GM23338 (cell line): ENCODE measurements around the gene PTPRN2. TPM values are rescaled to one million over a fixed set of nuclear protein-coding genes. Genes with fewer than 3 reads are reported as not detected.

Experiments
- ATAC-seq: fragments of 200-7000 bp; cut with Tn5 transposase; 3 replicates; pipeline ENCODE4 v1.9.1; 2020
- DNase-seq: peaks from one replicate; pipeline ENCODE4 v3.0.0-alpha.2; 2015; ENCODE audit warnings: low spot score
- H2AFZ ChIP-seq: fragments of 200-600 bp; sonication (generic); 2 replicates; pipeline ENCODE4 v1.8.0; 2016; ENCODE audit warnings: antibody characterized with exemption, mild to moderate bottlenecking, moderate library complexity
- H3F3A ChIP-seq: fragments of 200-600 bp; sonication (generic); replicated peaks from 2 replicates; pipeline ENCODE4 v1.8.0; 2017; ENCODE audit warnings: antibody characterized with exemption, mixed run types, low read depth
- H3K27ac ChIP-seq: fragments of 200-600 bp; sonication (generic); 2 replicates; pipeline ENCODE4 v1.6.1; 2016; ENCODE audit warnings: low read depth
- H3K27me3 ChIP-seq: fragments of 200-600 bp; sonication (generic); 2 replicates; pipeline ENCODE4 v1.8.0; 2016; ENCODE audit warnings: mild to moderate bottlenecking, mixed run types, moderate library complexity; ENCODE audit not compliant: insufficient read depth
- H3K36me3 ChIP-seq: fragments of 200-600 bp; sonication (generic); 2 replicates; pipeline ENCODE4 v1.8.0; 2016; ENCODE audit warnings: mild to moderate bottlenecking; ENCODE audit not compliant: insufficient read depth
- H3K4me1 ChIP-seq: fragments of 200-600 bp; sonication (generic); 2 replicates; pipeline ENCODE4 v1.8.0; 2016; ENCODE audit warnings: mild to moderate bottlenecking, moderate library complexity; ENCODE audit not compliant: insufficient read depth
- H3K4me2 ChIP-seq: fragments of 200-600 bp; sonication (generic); 2 replicates; pipeline ENCODE4 v1.7.1; 2017; ENCODE audit warnings: mixed run types
- H3K4me3 ChIP-seq: fragments of 200-600 bp; sonication (generic); 2 replicates; pipeline ENCODE4 v1.6.1; 2016; ENCODE audit warnings: mixed run types
- H3K79me2 ChIP-seq: fragments of 200-600 bp; sonication (generic); replicated peaks from 2 replicates; pipeline ENCODE4 v1.8.0; 2017; ENCODE audit warnings: mild to moderate bottlenecking; ENCODE audit not compliant: insufficient read depth
- H3K9me2 ChIP-seq: fragments of 200-600 bp; sonication (generic); 2 replicates; pipeline ENCODE4 v1.8.0; 2017; ENCODE audit not compliant: insufficient read depth
- H4K20me1 ChIP-seq: fragments of 200-600 bp; sonication (generic); replicated peaks from 2 replicates; pipeline ENCODE4 v1.8.0; 2017; ENCODE audit warnings: mild to moderate bottlenecking; ENCODE audit not compliant: insufficient read depth
- H3K27ac Mint-ChIP-seq: 2 replicates; pipeline ENCODE4 v1.8.0; 2020; ENCODE audit warnings: inconsistent platforms, mild to moderate bottlenecking, moderate library complexity, mixed read lengths
- H3K27me3 Mint-ChIP-seq: 3 replicates; pipeline ENCODE4 v1.8.0; 2022; ENCODE audit warnings: low read depth, mild to moderate bottlenecking, moderate library complexity, mixed read lengths, inconsistent platforms; ENCODE audit not compliant: insufficient read depth, poor library complexity
- H3K36me3 Mint-ChIP-seq: 3 replicates; pipeline ENCODE4 v1.8.0; 2021; ENCODE audit warnings: low read depth, mild to moderate bottlenecking, inconsistent platforms, moderate library complexity, mixed read lengths
- H3K4me1 Mint-ChIP-seq: 3 replicates; pipeline ENCODE4 v1.8.0; 2020; ENCODE audit warnings: mild to moderate bottlenecking, inconsistent platforms, mixed read lengths
- H3K4me3 Mint-ChIP-seq: 3 replicates; pipeline ENCODE4 v1.8.0; 2021; ENCODE audit warnings: moderate library complexity, mild to moderate bottlenecking, inconsistent platforms, mixed read lengths
- H3K9me3 Mint-ChIP-seq: 3 replicates; pipeline ENCODE4 v1.8.0; 2020; ENCODE audit warnings: moderate library complexity, mild to moderate bottlenecking, inconsistent platforms, mixed read lengths
- CREB1 ChIP-seq: fragments of 250-450 bp; sonication (Bioruptor Pico); IDR thresholded peaks from 2 replicates; pipeline ENCODE4 v1.5.0; 2020; ENCODE audit warnings: low read depth, mild to moderate bottlenecking, moderate library complexity
- CTCF ChIP-seq, 2 experiments: fragments of 200-600 bp in 1 of 2; sonication (generic) in 1 of 2; conservative IDR thresholded peaks; 2 replicates each; pipeline versions ENCODE4 v1.5.1 to v1.6.1; 2016 to 2017; ENCODE audit warnings: antibody characterized with exemption in 2 of 2, low read depth in 2 of 2, mild to moderate bottlenecking in 2 of 2, moderate library complexity in 1 of 2
- EZH2 ChIP-seq: fragments of 200-600 bp; sonication (generic); IDR thresholded peaks from one replicate; pipeline ENCODE4 v1.8.0; 2017; ENCODE audit warnings: antibody characterized with exemption, mild to moderate bottlenecking, low read depth; ENCODE audit not compliant: unreplicated experiment
- EZH2phosphoT487 ChIP-seq: fragments of 200-600 bp; sonication (generic); IDR thresholded peaks from one replicate; pipeline ENCODE4 v1.8.1; 2018; ENCODE audit warnings: antibody characterized with exemption; ENCODE audit not compliant: unreplicated experiment
- JUNB ChIP-seq: IDR thresholded peaks from one replicate; pipeline ENCODE4 v1.6.1; 2016; ENCODE audit warnings: antibody characterized with exemption; ENCODE audit not compliant: unreplicated experiment
- NANOG ChIP-seq: IDR thresholded peaks from 2 replicates; pipeline ENCODE4 v1.6.1; 2016; ENCODE audit warnings: antibody characterized with exemption, borderline replicate concordance
- POLR2AphosphoS5 ChIP-seq: IDR thresholded peaks from 2 replicates; pipeline ENCODE4 v1.6.1; 2016; ENCODE audit warnings: antibody characterized with exemption, low read depth
- STAT1 ChIP-seq: IDR thresholded peaks from one replicate; pipeline ENCODE4 v1.6.1; 2016; ENCODE audit warnings: antibody characterized with exemption; ENCODE audit not compliant: unreplicated experiment
- ZNF114 ChIP-seq: fragments of 250-450 bp; sonication (Bioruptor Pico); IDR thresholded peaks from 2 replicates; pipeline ENCODE4 v1.5.0; 2020; ENCODE audit warnings: mild to moderate bottlenecking, moderate library complexity
- ZNF331 ChIP-seq: fragments of 250-450 bp; sonication (Bioruptor Pico); IDR thresholded peaks from 2 replicates; pipeline ENCODE4 v1.5.0; 2020; ENCODE audit warnings: low read depth, mild to moderate bottlenecking, moderate library complexity
- polyA plus RNA-seq: library from polyadenylated mRNA; unstranded; fragments of >200 nt; fragmentation: Nextera tagmentation; extraction: Ambion mirVana; gene quantifications from 2 replicates; pipeline ENCODE4 v1.2.1, GENCODE V29; 2016
- total RNA-seq: library from RNA; depleted of rRNA; stranded (reverse); fragments of >200 nt; shearing (Covaris generic); gene quantifications from 2 replicates; pipeline ENCODE4 v1.2.3, GENCODE V29; 2014
- TF ChIP-seq, protein P1 (sequence below): IDR thresholded peaks from 2 replicates; pipeline ENCODE4 v1.6.1; 2016; ENCODE audit warnings: antibody characterized with exemption
- TF ChIP-seq, protein P2 (sequence below): fragments of 250-450 bp; sonication (Bioruptor Pico); IDR thresholded peaks from 2 replicates; pipeline ENCODE4 v1.5.0; 2020; ENCODE audit warnings: mild to moderate bottlenecking, moderate library complexity
- TF ChIP-seq, protein P3 (sequence below): IDR thresholded peaks from one replicate; pipeline ENCODE4 v1.6.1; 2018; ENCODE audit warnings: antibody characterized with exemption; ENCODE audit not compliant: unreplicated experiment

PTPRN2 gene
- total and polyA plus RNA-seq, 2 experiments from 2014 or later: 0.87 to 4.0 TPM

DNA sequence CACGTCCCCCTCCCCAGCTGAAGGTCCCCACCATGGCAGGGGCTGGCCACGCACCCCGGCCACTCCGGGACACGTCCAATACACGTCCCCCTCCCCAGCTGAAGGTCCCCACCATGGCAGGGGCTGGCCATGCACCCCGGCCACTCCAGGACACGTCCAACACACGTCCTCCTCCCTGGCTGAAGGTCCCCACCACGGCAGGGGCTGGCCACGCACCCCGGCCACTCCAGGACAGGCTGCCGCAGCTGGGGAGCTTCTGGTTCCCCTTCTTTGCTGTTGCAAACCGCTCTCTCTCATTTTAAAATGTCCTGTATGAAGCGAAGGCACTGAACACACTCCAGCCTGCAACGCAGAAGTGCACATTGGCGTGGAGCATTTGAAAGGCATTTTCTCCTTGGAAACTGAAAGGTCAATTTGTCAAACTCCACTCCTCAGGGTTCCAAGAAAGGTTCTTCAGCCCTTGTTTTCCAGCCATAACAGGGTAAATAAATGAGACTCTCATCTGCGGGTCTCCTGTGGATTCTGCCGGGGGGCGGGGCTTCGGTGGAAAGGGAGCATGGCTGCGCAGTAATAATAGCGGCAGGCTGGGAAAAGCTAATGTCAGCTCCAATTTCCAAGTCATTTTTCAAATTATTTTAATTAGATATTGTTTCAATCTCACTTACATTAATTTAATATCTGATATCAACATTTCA, 670.5 kb downstream of the PTPRN2 start:
- peaks cover 3% of the 10 kb centered on the region for H3K27me3 Mint-ChIP-seq
- H3K27ac Mint-ChIP-seq: no peak overlapping the region
- Histone ChIP-seq H4K20me1 (no peaks in the 10 kb centered on the region), H3K4me1 (no peaks in the 10 kb centered on the region), H3K79me2 (no peaks in the 10 kb centered on the region), H2AFZ (no peak overlapping the region), H3K4me3 (no peak overlapping the region), H3K36me3 (peaks cover 12% of the 10 kb centered on the region; the same call in 1 of the 2 replicates), H3K9me2 (no peaks in the 10 kb centered on the region), H3K27me3 (no peaks in the 10 kb centered on the region), H3K27ac (no peak overlapping the region), H3F3A (no peaks in the 10 kb centered on the region), H3K4me2 (no peak overlapping the region)
- H3K9me3 Mint-ChIP-seq: peaks cover 93% of the 10 kb centered on the region
- H3K4me3 Mint-ChIP-seq: no peak overlapping the region
- ATAC-seq (no peak), DNase-seq (no peak)
- no peaks in the 10 kb centered on the region for H3K4me1 Mint-ChIP-seq
- no peak for TF ChIP-seq CTCF (conservative IDR thresholded peaks at IDR 0.05; ENCODE audit: low read depth in 2 of 2)
- TF ChIP-seq POLR2AphosphoS5: no peak
- TF ChIP-seq EZH2phosphoT487: no peak
- TF ChIP-seq, protein P1, sequence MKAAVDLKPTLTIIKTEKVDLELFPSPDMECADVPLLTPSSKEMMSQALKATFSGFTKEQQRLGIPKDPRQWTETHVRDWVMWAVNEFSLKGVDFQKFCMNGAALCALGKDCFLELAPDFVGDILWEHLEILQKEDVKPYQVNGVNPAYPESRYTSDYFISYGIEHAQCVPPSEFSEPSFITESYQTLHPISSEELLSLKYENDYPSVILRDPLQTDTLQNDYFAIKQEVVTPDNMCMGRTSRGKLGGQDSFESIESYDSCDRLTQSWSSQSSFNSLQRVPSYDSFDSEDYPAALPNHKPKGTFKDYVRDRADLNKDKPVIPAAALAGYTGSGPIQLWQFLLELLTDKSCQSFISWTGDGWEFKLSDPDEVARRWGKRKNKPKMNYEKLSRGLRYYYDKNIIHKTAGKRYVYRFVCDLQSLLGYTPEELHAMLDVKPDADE: no peak
- TF ChIP-seq JUNB: no peak
- TF ChIP-seq EZH2: no peak
- TF ChIP-seq NANOG: no peak
- no peak for TF ChIP-seq ZNF114 (CRISPR knock-in tag)
- TF ChIP-seq ZNF331 (CRISPR knock-in tag): no peak
- TF ChIP-seq, protein P2, sequence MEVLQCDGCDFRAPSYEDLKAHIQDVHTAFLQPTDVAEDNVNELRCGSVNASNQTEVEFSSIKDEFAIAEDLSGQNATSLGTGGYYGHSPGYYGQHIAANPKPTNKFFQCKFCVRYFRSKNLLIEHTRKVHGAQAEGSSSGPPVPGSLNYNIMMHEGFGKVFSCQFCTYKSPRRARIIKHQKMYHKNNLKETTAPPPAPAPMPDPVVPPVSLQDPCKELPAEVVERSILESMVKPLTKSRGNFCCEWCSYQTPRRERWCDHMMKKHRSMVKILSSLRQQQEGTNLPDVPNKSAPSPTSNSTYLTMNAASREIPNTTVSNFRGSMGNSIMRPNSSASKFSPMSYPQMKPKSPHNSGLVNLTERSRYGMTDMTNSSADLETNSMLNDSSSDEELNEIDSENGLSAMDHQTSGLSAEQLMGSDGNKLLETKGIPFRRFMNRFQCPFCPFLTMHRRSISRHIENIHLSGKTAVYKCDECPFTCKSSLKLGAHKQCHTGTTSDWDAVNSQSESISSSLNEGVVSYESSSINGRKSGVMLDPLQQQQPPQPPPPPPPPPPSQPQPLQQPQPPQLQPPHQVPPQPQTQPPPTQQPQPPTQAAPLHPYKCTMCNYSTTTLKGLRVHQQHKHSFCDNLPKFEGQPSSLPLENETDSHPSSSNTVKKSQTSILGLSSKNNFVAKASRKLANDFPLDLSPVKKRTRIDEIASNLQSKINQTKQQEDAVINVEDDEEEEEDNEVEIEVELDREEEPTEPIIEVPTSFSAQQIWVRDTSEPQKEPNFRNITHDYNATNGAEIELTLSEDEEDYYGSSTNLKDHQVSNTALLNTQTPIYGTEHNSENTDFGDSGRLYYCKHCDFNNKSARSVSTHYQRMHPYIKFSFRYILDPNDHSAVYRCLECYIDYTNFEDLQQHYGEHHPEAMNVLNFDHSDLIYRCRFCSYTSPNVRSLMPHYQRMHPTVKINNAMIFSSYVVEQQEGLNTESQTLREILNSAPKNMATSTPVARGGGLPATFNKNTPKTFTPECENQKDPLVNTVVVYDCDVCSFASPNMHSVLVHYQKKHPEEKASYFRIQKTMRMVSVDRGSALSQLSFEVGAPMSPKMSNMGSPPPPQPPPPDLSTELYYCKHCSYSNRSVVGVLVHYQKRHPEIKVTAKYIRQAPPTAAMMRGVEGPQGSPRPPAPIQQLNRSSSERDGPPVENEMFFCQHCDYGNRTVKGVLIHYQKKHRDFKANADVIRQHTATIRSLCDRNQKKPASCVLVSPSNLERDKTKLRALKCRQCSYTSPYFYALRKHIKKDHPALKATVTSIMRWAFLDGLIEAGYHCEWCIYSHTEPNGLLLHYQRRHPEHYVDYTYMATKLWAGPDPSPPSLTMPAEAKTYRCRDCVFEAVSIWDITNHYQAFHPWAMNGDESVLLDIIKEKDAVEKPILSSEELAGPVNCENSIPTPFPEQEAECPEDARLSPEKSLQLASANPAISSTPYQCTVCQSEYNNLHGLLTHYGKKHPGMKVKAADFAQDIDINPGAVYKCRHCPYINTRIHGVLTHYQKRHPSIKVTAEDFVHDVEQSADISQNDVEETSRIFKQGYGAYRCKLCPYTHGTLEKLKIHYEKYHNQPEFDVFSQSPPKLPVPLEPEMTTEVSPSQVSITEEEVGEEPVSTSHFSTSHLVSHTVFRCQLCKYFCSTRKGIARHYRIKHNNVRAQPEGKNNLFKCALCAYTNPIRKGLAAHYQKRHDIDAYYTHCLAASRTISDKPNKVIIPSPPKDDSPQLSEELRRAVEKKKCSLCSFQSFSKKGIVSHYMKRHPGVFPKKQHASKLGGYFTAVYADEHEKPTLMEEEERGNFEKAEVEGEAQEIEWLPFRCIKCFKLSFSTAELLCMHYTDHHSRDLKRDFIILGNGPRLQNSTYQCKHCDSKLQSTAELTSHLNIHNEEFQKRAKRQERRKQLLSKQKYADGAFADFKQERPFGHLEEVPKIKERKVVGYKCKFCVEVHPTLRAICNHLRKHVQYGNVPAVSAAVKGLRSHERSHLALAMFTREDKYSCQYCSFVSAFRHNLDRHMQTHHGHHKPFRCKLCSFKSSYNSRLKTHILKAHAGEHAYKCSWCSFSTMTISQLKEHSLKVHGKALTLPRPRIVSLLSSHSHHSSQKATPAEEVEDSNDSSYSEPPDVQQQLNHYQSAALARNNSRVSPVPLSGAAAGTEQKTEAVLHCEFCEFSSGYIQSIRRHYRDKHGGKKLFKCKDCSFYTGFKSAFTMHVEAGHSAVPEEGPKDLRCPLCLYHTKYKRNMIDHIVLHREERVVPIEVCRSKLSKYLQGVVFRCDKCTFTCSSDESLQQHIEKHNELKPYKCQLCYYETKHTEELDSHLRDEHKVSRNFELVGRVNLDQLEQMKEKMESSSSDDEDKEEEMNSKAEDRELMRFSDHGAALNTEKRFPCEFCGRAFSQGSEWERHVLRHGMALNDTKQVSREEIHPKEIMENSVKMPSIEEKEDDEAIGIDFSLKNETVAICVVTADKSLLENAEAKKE (CRISPR knock-in tag): no peak
- no peak for TF ChIP-seq CREB1
- TF ChIP-seq, protein P3, sequence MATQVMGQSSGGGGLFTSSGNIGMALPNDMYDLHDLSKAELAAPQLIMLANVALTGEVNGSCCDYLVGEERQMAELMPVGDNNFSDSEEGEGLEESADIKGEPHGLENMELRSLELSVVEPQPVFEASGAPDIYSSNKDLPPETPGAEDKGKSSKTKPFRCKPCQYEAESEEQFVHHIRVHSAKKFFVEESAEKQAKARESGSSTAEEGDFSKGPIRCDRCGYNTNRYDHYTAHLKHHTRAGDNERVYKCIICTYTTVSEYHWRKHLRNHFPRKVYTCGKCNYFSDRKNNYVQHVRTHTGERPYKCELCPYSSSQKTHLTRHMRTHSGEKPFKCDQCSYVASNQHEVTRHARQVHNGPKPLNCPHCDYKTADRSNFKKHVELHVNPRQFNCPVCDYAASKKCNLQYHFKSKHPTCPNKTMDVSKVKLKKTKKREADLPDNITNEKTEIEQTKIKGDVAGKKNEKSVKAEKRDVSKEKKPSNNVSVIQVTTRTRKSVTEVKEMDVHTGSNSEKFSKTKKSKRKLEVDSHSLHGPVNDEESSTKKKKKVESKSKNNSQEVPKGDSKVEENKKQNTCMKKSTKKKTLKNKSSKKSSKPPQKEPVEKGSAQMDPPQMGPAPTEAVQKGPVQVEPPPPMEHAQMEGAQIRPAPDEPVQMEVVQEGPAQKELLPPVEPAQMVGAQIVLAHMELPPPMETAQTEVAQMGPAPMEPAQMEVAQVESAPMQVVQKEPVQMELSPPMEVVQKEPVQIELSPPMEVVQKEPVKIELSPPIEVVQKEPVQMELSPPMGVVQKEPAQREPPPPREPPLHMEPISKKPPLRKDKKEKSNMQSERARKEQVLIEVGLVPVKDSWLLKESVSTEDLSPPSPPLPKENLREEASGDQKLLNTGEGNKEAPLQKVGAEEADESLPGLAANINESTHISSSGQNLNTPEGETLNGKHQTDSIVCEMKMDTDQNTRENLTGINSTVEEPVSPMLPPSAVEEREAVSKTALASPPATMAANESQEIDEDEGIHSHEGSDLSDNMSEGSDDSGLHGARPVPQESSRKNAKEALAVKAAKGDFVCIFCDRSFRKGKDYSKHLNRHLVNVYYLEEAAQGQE: no peak
- no peak for TF ChIP-seq STAT1
- peaks cover 39% of the 10 kb centered on the region for H3K36me3 Mint-ChIP-seq
